Caki2 (cell line): ENCODE data around the gene DNASE2B. TPM values are rescaled to one million over a fixed set of nuclear protein-coding genes. Genes with fewer than 3 reads are reported as not detected.
A peak's percentile ranks its signal among the peaks of the same experiment; 100 is the strongest.

ENCODE experiments used
- DNase-seq: peaks from one replicate; pipeline ENCODE4 v3.0.0-alpha.2; 2015; ENCODE audit warnings: low read depth
- in situ Hi-C: cut with HindIII; loops from 2 replicates; pipeline ENCODE4 v1.10.0; 2016; ENCODE audit warnings: low sequenced_read_pairs, low pct_unique_long_range_greater_than_20kb, mixed read lengths
- total RNA-seq: library from RNA; depleted of rRNA; stranded (reverse); fragments of >200 nt; shearing (Covaris generic); gene quantifications from 2 replicates; pipeline ENCODE4 v1.2.3, GENCODE V29; 2014; ENCODE audit warnings: low replicate concordance

DNASE2B gene
- total RNA-seq, 1 experiment from 2014 or later: not detected

DNA sequence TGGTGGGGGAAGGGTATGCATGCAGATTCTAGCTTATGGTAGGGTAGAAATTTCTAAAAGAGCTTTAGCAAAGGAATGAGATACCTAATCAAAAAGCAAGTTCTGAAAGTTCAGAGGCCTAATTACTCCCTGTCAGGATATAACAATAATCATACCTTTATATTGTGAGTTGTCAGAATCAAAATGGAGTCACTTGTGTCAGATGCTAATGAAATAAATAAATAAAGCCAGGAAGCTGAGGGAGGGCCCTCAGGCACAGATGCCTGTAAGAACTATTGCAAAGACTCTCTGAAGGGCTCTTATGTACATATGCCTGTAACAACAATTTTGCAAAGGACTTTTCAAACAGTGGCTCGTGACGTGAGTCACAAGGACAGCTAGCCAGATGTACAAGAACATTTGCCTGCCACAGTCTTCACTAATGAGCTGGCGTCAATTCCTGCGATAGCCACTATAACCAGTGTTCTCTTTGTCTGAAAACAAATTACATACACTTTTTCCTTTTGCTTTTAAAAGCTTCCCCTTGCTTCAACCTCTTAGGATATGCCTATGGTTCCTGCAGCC is 27.4 kb upstream of the DNASE2B start:
- DNase-seq: no peak
- in situ Hi-C loops: no loop called here

- no peak for DNase-seq
- in situ Hi-C loops: no loop called here
These were observed 24.7 kb upstream of the DNASE2B start for GRCh38 chr1:84373436-84374141.

DNA sequence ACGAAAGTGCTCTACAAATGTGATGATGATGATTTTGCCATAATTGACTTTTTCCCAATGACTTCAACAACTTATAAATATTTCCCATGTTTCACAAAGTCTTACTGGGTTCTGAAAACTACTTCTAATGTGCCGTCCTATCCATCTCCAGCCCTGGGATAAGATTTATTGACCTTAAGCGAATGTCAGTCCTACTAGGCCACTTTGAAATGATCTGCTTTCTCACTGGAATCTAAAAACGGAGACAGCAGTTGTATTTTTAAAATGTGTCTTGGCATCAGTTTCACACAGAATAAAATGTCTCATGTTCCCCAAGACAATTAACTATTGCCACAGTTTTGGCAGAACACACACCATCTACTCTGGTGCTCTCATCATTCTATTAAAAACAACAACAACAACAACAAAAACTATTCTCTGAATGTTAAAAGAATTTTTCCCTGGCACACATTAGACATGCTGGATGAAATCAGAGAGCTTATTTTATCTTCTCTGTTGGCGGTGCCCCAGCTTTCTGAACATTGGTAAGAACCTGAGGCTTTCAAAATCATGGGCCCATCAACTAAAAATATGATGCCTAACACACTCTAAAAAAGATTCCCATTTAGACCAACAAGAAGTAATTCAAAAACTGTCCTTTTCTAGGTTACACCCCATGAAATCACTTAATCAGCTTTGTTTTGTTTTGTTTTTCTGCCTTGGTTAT is 23.1 kb upstream of the DNASE2B start:
- DNase-seq: no peak

GRCh38 chr1:84376000-84376910 is 22.0 kb upstream of the DNASE2B start:
- DNase-seq: no peak
- in situ Hi-C loops: no loop called here

More for the DNA sequence above, 23.1 kb upstream of the DNASE2B start:
- in situ Hi-C loops: no loop called here

DNA sequence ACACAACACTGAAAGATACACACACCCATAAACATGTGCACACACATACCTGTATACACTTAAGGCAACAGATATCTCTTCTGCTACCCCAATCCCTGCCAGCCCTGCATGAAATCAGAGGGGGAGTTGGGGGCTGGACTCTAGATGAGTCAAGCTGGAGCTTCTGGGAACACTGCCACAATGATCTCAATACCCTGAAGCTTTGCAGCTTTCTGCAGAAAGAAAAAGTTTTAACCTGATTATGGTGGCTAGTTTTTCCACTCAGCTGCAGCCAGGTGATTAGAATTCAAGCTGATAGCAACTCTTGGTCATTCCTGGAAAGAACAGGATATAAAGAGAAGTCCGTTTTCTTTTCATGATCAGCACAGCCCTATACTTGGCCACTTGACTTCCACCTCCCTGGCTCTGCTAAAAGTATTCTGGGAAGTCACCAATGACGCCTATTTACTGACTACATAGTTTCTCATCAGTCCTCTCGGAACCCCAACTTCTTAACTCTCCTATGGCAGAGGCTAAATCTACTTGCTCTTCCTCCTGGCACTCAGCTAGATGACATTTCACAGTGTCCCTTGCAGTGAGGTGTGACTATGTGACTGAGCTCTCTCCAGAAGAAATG is 20.7 kb upstream of the DNASE2B start:
- in situ Hi-C loops: no loop called here
- no peak for DNase-seq

DNA sequence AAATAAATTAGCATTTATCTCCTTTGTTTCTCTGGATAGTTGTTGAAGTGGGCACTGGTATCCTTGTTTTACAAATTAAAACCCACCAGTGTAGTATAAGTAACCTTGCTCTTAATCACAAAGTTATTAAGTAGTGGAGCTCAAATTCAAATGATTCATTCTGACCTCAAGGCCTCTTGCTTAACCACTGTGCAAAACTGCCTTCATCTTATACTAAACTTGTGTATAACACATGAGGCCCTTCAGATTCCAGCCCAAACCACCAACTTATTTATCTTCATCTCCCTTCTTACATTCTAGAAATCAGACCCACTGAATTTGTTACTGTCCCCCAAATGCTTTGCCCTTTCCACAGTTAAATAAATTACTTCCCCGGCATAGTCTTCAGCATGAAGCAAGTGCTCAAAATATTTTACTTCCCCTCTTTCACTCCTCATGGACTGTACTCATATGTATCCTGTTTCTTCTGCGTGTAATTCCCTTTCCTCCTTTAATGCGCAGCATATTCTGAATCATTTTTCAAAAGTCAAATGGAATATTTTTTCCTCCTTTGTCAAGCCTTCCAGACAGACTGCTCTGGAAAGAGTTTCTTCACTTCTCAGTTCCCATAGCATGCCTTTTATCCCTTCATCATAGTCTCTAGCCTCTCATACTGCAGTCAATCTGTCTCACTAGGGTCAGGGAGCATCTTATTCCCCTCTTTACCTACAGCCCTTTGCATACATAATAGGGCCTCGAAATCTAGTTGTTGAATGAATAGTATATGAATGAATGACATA is 19.0 kb upstream of the DNASE2B start:
- in situ Hi-C loops: no loop called here
- DNase-seq: peak; percentile 6

- DNase-seq: no peak
- in situ Hi-C loops: no loop called here
These were observed 18.4 kb upstream of the DNASE2B start for GRCh38 chr1:84379917-84380180.

- in situ Hi-C loops: no loop called here
- no peak for DNase-seq
These were observed 16.2 kb upstream of the DNASE2B start for GRCh38 chr1:84382127-84382526.

GRCh38 chr1:84385347-84385746 is 12.9 kb upstream of the DNASE2B start:
- no peak for DNase-seq
- in situ Hi-C loops: no loop called here

DNA sequence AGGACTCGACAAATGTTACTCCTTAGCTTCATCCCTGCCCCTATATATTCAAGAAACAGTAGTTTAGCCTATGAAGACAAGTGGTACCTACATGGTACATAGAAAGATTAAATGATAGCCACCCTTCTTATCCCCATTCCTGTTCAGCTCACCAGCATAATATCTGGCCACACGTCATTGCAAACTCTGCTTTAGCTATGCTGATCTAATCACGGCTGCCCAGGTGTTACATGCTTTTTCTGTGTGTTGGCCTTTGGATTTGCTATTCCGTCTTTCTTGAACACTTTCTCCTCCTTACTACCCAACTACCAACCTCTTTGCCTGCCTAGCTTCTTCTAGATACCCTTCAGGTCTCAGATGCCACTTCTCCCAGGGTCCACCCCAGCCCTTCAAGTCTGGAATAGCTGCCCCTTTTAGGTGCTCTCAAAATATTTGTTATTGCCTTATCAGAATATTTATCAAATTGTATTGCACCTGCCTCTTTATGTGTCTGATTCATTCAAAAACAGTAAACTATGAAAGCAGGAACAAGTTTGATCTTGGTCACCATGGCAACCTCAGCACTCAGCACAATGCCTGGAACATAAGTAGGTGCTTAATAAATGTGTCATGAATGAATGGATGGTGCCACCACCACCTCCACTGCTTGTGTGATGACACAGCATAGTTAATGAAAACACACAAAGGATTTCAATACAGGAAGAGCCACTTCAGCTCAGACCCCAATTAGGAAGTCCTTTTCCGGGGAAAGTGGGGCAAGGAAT is 11.4 kb upstream of the DNASE2B start:
- in situ Hi-C loops: no loop called here
- no peak for DNase-seq

DNA sequence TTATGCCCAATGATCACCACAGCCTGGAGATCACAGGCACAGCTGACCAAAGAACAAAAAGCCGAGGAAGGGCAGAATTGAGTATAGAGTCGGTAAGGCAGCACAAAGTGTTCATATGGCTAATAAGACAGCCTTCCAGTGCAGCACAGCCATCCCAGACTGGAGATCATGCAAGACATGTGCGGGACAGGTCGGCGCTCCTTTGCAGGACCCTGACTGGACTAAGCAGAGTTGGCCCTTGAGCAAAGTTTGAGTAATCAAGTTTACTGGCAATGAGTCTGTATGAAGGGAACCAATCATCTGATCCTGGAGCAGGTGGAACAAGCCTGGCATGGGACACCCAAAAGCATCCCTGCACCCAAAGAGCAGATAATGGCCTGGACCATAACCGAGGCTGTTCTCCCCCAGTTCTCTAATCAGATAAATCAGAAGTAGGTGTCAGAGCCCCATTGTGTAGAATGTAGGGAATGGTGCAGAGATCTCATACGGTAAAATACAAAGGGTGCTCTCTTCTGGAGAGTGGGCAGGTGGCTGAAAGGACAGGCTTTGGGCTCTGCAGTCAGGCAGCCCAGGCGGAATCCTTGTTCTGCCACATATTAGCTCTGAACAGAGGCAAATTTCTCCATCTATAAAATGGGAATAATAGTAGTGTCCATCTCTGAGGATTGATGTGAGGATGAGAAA is 10.7 kb upstream of the DNASE2B start:
- DNase-seq: no peak

DNA sequence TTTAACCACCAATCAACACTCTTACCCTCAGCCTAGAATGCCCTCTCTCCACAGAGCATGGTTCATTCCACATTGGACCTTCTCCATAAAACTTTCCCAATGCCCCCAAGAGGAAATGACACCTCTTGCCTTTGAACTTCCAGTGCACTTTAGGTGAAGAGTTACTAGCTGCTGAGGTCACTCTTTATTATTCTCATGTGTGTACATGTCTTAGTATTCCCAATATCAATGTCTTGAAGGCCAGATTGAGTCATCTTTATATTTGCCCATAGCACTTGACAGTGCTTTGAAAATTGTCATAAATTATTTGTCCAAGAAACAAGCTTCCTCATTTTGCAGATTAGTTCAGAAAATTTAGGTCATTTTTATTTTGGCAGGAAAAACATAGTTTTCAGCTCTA is 8.1 kb upstream of the DNASE2B start:
- DNase-seq: no peak
- in situ Hi-C loops: no loop called here

More for the DNA sequence above, 10.7 kb upstream of the DNASE2B start:
- in situ Hi-C loops: no loop called here

DNA sequence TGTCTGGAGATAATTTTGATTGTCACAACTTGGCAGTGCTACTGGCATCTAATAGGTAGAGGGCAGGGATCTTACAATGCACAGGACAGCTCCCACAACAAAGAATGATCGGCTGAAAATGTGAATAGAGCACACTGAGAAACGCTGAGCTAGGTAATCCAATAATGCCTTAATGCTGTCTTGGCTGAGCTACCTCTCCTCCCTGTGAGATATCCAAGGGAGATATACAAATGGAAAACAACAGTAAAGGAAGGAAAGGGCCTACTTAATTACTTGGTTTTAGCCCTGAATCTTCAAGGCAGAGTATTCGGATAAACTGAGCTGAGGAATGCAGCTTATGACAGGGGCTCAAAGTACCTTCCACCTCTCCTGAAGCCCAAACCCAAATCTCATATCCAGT is 2.9 kb downstream of the DNASE2B start:
- DNase-seq: no peak
- in situ Hi-C loops: no loop called here

DNA sequence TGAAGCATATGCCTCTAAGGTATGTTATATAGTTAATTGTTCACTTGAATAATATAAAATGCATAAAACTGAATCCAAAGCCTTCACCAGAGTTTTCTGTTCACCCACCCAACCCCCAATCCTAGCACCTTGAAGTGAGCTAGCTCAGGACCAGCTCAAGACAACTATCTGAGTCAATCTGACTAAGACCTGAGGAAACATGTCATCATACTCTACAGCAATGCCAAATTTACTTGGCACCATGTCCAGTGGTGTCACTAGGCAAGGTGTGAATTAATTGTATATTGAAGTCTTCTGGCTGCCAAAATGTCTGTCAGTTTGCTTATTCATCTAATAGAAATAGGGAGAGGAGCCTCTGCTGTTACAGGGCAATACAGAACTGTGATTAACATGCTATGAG is 3.8 kb downstream of the DNASE2B start:
- in situ Hi-C loops: no loop called here
- DNase-seq: no peak

- in situ Hi-C loops: no loop called here
These were observed 4.2 kb downstream of the DNASE2B start for GRCh38 chr1:84402501-84402900.

DNA sequence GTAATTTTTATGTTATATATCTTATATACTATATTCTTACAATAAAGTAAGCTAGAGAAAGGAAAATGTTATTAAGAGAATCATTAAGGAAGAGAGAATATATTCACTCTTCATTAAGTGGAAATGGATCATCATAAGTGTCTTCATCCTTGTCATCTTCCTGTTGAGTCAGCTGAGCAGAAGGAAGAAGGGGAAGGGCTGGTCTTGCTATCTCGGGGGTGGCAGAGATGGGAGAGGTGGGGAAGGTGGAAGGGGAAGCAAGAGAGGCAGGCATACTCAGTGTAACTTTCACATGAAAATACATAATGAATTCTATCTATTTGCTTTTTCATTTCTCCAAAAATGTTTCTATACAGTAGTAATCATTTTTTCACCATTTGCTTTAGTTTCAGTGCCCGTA is 5.1 kb downstream of the DNASE2B start:
- in situ Hi-C loops: no loop called here
- DNase-seq: no peak

More at GRCh38 chr1:84402501-84402900, 4.2 kb downstream of the DNASE2B start:
- no peak for DNase-seq
